ENCODE results near the gene ISM1.

ISM1 gene

DNA sequence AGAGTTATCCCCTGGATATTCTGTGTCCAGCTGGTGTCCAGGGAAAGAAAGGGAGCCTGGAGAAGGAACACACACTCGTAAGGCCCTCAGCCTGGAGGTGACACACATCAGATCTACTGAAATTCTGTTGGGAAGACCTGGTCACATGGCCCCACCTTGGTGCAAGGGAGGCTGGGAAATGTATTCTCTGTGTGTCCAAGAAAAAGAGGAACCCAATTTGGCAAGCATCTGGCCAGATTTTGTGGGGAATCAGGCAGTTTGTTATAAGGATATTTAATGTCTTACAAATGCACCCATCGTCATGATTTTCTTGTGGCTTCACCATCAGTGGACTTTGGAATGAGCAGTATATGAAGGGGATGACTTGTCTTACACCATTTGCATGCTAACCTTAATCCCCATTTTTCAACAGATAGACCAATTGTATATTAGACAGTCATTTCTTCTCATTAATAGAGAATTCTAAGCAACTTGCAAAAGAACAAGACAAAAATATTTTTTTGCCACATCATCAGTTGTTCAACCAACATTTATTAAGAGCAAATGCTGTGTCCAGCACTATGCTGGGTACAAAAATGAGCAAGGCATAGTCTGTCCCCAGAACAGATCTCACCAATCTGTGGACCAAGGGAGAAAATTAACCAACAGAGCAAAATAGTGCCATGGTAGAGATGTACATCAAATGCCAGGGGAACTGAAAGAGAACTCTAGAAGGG lies 59.7 kb downstream of the ISM1 start:
- DNase-seq (ENCODE audit: low read depth) = no peak
- no peak overlapping the region for H3K4me3 ChIP-seq (ENCODE audit: low read length)
- TF ChIP-seq, protein P1, sequence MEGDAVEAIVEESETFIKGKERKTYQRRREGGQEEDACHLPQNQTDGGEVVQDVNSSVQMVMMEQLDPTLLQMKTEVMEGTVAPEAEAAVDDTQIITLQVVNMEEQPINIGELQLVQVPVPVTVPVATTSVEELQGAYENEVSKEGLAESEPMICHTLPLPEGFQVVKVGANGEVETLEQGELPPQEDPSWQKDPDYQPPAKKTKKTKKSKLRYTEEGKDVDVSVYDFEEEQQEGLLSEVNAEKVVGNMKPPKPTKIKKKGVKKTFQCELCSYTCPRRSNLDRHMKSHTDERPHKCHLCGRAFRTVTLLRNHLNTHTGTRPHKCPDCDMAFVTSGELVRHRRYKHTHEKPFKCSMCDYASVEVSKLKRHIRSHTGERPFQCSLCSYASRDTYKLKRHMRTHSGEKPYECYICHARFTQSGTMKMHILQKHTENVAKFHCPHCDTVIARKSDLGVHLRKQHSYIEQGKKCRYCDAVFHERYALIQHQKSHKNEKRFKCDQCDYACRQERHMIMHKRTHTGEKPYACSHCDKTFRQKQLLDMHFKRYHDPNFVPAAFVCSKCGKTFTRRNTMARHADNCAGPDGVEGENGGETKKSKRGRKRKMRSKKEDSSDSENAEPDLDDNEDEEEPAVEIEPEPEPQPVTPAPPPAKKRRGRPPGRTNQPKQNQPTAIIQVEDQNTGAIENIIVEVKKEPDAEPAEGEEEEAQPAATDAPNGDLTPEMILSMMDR (conservative IDR thresholded peaks at IDR 0.05; ENCODE audit: low read depth, low read length) = no peak

DNA sequence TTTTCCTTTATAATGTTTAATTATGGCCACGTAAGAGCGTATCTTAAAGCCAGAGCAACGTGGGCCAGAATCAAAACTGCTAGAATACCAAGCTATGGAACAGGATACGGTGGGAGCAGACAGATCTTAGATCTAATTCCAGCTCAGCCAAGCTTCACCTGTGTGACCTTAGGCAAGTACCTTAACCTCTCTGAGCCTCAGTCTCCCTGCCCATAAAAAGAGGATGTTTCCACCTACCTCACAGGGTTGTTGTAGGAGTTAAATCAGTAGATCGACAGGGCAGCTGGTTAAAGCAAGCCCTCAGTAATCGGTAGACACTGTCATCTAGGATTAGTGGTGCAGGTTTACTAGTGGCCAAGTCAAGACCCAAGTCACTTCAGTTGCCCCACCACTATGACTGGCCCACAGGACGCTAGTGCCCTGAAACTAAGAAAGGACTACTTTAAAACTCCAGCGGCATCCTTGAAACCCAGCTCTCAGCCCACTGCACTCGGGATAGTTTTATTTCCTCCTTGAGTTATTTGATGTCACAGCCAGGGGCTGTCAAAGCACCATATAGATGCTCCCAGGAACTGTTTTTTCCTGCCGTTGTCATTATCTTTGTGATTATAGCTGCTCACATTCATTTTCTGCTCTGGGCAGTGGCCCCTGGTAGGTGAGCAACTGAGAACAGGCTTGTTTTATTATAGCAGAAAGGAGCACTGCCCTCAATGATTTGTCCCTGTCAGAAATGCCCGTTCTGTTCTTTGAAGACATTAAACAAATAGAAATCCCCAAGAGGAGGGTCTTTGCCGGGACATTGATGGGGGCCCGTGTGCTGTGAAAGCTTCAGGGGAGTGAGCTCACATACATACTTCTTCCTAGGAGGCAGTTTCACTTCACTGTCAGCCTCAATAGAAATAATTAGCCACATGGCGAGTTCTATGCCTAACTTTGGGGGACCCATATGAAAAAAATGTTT lies 63.1 kb downstream of the ISM1 start:
- TF ChIP-seq, protein P1 (conservative IDR thresholded peaks at IDR 0.05; ENCODE audit: low read depth, low read length) = no peak
- no peak overlapping the region for H3K4me3 ChIP-seq (ENCODE audit: low read length)

DNA sequence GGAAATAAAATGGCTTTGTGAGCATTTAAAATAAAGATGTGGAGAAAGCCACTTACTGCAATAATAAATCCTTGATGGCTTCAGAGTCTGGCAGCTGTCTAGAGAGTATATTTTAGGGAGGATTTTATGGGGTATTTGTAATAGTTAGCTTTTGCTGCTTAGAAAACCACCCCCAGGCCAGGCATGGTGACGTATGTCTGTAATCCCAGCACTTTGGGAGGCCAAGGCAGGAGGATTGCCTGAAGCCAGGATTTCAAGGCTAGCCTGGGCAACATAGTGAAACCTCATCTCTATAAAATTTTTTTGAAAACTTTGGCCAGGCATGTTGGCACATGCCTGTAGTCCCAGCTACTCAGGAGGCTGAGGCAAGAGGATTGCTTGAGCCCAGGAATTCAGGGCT lies 63.8 kb downstream of the ISM1 start:
- no peak overlapping the region for H3K4me3 ChIP-seq (ENCODE audit: low read length)
- TF ChIP-seq, protein P1 (conservative IDR thresholded peaks at IDR 0.05; ENCODE audit: low read depth, low read length) = no peak
- no peak for DNase-seq (ENCODE audit: low read depth)

More for the DNA sequence above, 63.1 kb downstream of the ISM1 start:
- DNase-seq (ENCODE audit: low read depth) = no peak

DNA sequence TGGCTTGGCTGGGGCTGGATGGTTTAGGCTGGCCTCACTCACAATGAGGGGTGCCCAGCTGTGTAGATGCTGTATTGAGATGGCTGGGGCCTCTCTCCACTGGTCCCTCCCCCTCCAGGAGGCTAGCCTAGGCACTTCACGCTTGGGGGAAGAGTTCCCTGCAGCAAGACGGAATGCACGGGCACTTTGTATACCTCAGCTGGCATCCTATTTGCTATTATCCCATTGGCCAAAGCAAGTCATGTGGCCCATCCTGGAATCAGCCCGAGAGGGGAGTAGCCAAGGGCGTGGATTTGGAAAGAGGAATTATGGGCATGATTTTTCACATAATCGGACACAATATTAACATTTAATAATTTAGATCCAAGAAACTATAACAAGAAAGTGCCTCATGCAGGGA lies 64.3 kb downstream of the ISM1 start:
- H3K4me3 ChIP-seq (ENCODE audit: low read length) = no peak overlapping the region
- no peak for DNase-seq (ENCODE audit: low read depth)
- TF ChIP-seq, protein P1 (conservative IDR thresholded peaks at IDR 0.05; ENCODE audit: low read depth, low read length) = no peak

DNA sequence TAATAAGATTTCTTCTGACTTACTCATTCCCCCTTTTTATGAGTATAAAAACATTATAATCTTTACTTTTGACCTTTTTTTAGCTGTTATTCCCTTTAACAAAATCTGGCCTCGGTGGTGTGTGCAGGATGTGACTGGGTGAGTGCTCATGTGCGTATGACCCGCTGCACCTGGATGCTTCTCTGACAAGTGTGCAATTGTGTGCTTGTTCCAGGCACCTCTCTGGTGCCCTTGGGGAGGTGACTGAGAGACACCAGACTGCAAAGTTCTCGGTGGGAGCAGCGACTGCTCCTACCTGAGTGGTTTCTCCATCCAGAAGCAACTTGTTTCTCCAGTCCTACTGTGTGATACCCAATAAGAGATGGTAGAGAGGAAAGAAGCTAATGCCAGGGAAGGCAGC lies 65.0 kb downstream of the ISM1 start:
- H3K4me3 ChIP-seq (ENCODE audit: low read length) = no peak overlapping the region
- TF ChIP-seq, protein P1 (conservative IDR thresholded peaks at IDR 0.05; ENCODE audit: low read depth, low read length) = no peak
- no peak for DNase-seq (ENCODE audit: low read depth)

DNA sequence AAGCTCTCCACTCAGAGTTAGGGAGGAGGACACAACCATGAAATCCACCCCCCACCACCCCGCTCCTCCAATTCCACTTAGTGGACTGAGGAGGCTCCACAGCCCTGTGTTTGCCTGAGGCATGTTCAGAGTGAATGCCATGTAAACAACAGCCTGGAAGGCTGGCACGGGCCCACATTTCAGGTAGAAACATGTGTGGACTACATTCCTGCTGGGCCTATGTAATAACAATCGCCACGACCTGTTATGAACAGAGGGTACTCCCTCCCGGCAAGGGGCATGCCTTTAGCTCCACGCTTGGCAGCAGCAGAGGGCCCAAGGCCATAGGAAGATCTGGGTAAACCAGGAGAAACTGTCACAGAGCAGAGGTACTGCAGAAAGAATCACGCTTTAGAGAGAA lies 65.5 kb downstream of the ISM1 start:
- TF ChIP-seq, protein P1 (conservative IDR thresholded peaks at IDR 0.05; ENCODE audit: low read depth, low read length) = no peak

More for the DNA sequence above, 65.5 kb downstream of the ISM1 start:
- DNase-seq (ENCODE audit: low read depth) = no peak
- no peak overlapping the region for H3K4me3 ChIP-seq (ENCODE audit: low read length)

Measured in retinal pigment epithelial cell (primary cell).